ENCODE data around the gene KIF17. TPM values are rescaled to one million over a fixed set of nuclear protein-coding genes. Genes with fewer than 3 reads are reported as not detected.
A peak's percentile ranks its signal among the peaks of the same experiment; 100 is the strongest.

The KIF17 gene
- total and polyA plus RNA-seq, 2 of the 4 experiments (the other 2 are of a cell fraction), result 4.5 to 5.7 TPM

DNA sequence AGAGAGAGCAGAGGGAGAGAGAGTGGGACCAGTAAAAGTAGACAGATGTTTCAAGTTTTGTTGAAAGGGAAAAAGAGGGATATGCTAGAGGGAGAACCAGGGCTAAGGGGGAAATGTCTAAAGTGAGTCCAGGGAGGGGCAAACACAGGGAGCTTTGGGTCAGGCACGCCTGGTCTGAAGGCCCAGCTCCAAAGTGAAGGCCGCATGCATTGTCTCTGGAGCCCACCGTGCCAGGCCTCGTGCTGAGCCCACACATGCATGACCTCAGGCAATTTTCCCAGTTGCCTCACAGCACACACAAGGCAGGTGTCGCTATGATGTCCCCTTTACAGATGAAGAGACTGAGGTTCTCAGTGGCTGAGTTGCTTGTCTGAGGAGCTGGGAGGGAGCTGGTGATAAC lies 16.0 kb downstream of the KIF17 start:
- Histone ChIP-seq H4K20me1 (ENCODE audit: insufficient read depth, low read length) (no peaks in the 10 kb centered on the region; the same call in 1 of the 2 replicates), H3K4me2 (ENCODE audit: low read depth, low read length) (no peak overlapping the region), H4K91ac (ENCODE audit: insufficient read depth, low read depth, low read length) (peak overlapping the region; percentile 70; the same call in 1 of the 2 replicates), H3K9me1 (ENCODE audit: insufficient read depth, low read length) (peaks cover 16% of the 10 kb centered on the region), H4K5ac (ENCODE audit: low read depth, low read length) (no peak overlapping the region), H3K27ac (ENCODE audit: insufficient read depth, low read length) (no peak overlapping the region), H3K14ac (replicated peaks; ENCODE audit: low read depth, low read length) (no peak overlapping the region), H3K18ac (ENCODE audit: low read depth, low read length) (no peak overlapping the region), H2BK120ac (ENCODE audit: low read depth, low read length) (peak overlapping the region; percentile 48; the same call in 1 of the 2 replicates), H2BK20ac (ENCODE audit: low read depth, low read length) (0 out of 2 replicates have a peak overlapping the region, but pooled peaks have one; percentile 9), H3K27me3 (ENCODE audit: control insufficient read depth, insufficient read depth, low read length) (no peaks in the 10 kb centered on the region), H3K36me3 (ENCODE audit: control insufficient read depth, insufficient read depth, low read length) (no peaks in the 10 kb centered on the region), H3K23ac (ENCODE audit: low read depth, low read length) (no peak overlapping the region), H3K56ac (ENCODE audit: extremely low read depth, insufficient read depth, low read length) (no peak overlapping the region), H4K8ac (ENCODE audit: low read depth in 2 of 2, low read length in 2 of 2) (no peak overlapping the region), H3K4me1 (ENCODE audit: control insufficient read depth, insufficient read depth, low read length) (peaks cover 14% of the 10 kb centered on the region), H3K4me3 (ENCODE audit: insufficient read depth, low read depth, low read length) (no peak overlapping the region), H2AK9ac (replicated peaks; ENCODE audit: low read depth, low read length, poor library complexity) (peak overlapping the region; percentile 6), H3K9ac (ENCODE audit: low read depth, low read length) (no peak overlapping the region), H2AK5ac (ENCODE audit: low read depth, low read length) (peak overlapping the region; percentile 83), H2BK5ac (ENCODE audit: low read depth, low read length, poor library complexity, severe bottlenecking) (no peak overlapping the region), H2BK15ac (ENCODE audit: low read depth, low read length) (peak overlapping the region; percentile 59; the same call in 1 of the 3 replicates), H3K4ac (ENCODE audit: low read depth, low read length) (peak overlapping the region; percentile 60), H3K79me1 (ENCODE audit: low read depth in 1 of 2, low read length in 2 of 2) (peaks cover 8 to 21% of the 10 kb centered on the region in 2 experiments), H2AFZ (replicated peaks; ENCODE audit: low read length, poor library complexity) (no peak overlapping the region), H3K9me3 (ENCODE audit: control insufficient read depth, insufficient read depth, low read length) (no peaks in the 10 kb centered on the region)
- CTCF ChIA-PET, result no interaction called here
- dilution Hi-C loops (cut with HindIII; ENCODE audit: low sequenced_read_pairs, unreplicated experiment), result no loop called here
- intact Hi-C loops (cut with micrococcal nuclease), result no loop called here
- POLR2A ChIA-PET (ENCODE audit: unreplicated experiment), result no interaction called here
- ATAC-seq (ENCODE audit: low read depth), result no peak
- no TSS peak for BruUV-seq (replicated peaks)
- no peak for DNase-seq
- in situ Hi-C loops (cut with MboI; ENCODE audit: low sequenced_read_pairs), result no loop called here
- 100% methylated on average over 1 of the region's 5 CpGs; no CpG with 5 or more reads in 1 of the 2 experiments for WGBS, 2 experiments (ENCODE audit: extremely low coverage in 2 of 2, insufficient read length in 1 of 2)
- TF ChIP-seq SMC3 (IDR thresholded peaks at IDR 0.05; ENCODE audit: low read depth, low read length) (no peak), RFX5 (IDR thresholded peaks at IDR 0.05; ENCODE audit: low read depth, low read length) (no peak)

Data from IMR-90 (cell line).